Mucosa of descending colon (tissue), 3 donors: ENCODE results near the gene NKAIN2. TPM values are rescaled to one million over a fixed set of nuclear protein-coding genes. Genes with fewer than 3 reads are reported as not detected.

Experiments used
- ATAC-seq: fragments of 200-7000 bp; cut with Tn5 transposase; one replicate; pipeline ENCODE4 v1.9.1; 2020; ENCODE audit warnings: mild to moderate bottlenecking, moderate library complexity
- DNase-seq, 3 donors: peaks; one replicate each; pipeline ENCODE4 v3.0.0-alpha.2; 2020
- H3K36me3 ChIP-seq: fragments of 200-600 bp; one replicate; pipeline ENCODE4 v1.8.0; 2021; ENCODE audit warnings: low read depth, mild to moderate bottlenecking
- H3K4me1 ChIP-seq: fragments of 200-600 bp; one replicate; pipeline ENCODE4 v1.8.0; 2021; ENCODE audit warnings: low read depth, mild to moderate bottlenecking
- H3K4me3 ChIP-seq: fragments of 200-600 bp; one replicate; pipeline ENCODE4 v1.8.0; 2021; ENCODE audit warnings: mild to moderate bottlenecking
- H3K9me3 ChIP-seq: fragments of 200-600 bp; one replicate; pipeline ENCODE4 v1.8.0; 2021; ENCODE audit warnings: mild to moderate bottlenecking
- CTCF ChIP-seq: fragments of 200-600 bp; IDR thresholded peaks from one replicate; pipeline ENCODE4 v1.8.0; 2022; ENCODE audit warnings: antibody characterized with exemption, mild to moderate bottlenecking
- intact Hi-C, 2 donors: fragments of 100-400 bp; cut with DNase I in 1 of 2; cut with micrococcal nuclease in 1 of 2; formaldehyde crosslinking; loops; one replicate each; pipeline versions ENCODE4 v1.11.0 to v1.11.1; 2022; cut with DNase I, micrococcal nuclease
- total RNA-seq, 3 donors: library from RNA; stranded (reverse); fragmentation: NEBNext Ultra II Directional in 2 of 3; extraction: Animal tissue kit (Norgen Biotek cat#: 25700) in 2 of 3; gene quantifications; one replicate each; pipeline versions ENCODE4 v1.2.1 to v1.2.4, GENCODE V29; 2021 to 2023
- donor health status: DM: no; HTN: no; CAD: no; lungs with moderate emphysema.
- donor health status: DM: no; HTN: no; CAD: no.
- donor health status: DM: no; HTN: yes; CAD: no.

The NKAIN2 gene
- total RNA-seq, 3 donors from 2014 or later, result 0.34 to 4.7 (median 0.69) TPM

GRCh38 chr6:124607119-124607627, 803.5 kb downstream of the NKAIN2 start:
- no peak for TF ChIP-seq CTCF
- H3K9me3 ChIP-seq, result no peaks in the 10 kb centered on the region
- ATAC-seq (no peak), DNase-seq (no peak)
- H3K36me3 ChIP-seq, result no peaks in the 10 kb centered on the region
- H3K4me3 ChIP-seq, result no peak overlapping the region
- intact Hi-C loops, result no loop called here
- no peaks in the 10 kb centered on the region for H3K4me1 ChIP-seq

- TF ChIP-seq CTCF, result no peak
- Histone ChIP-seq H3K4me1 (no peaks in the 10 kb centered on the region), H3K9me3 (no peaks in the 10 kb centered on the region), H3K4me3 (no peak overlapping the region), H3K36me3 (no peaks in the 10 kb centered on the region)
- no peak for DNase-seq
- no peak for ATAC-seq
- intact Hi-C loops, result no loop called here
These were observed 809.4 kb downstream of the NKAIN2 start for GRCh38 chr6:124613031-124613430.

GRCh38 chr6:124622351-124622750, 818.7 kb downstream of the NKAIN2 start:
- no peak for ATAC-seq
- no peak for TF ChIP-seq CTCF
- intact Hi-C loops, result no loop called here
- Histone ChIP-seq H3K4me1 (no peaks in the 10 kb centered on the region), H3K9me3 (no peaks in the 10 kb centered on the region), H3K36me3 (no peaks in the 10 kb centered on the region), H3K4me3 (no peak overlapping the region)
- DNase-seq, result no peak

- intact Hi-C loops, result no loop called here
- no peak for TF ChIP-seq CTCF
- Histone ChIP-seq H3K4me1 (no peaks in the 10 kb centered on the region), H3K9me3 (no peaks in the 10 kb centered on the region), H3K36me3 (no peaks in the 10 kb centered on the region), H3K4me3 (no peak overlapping the region)
- DNase-seq, result no peak
- ATAC-seq, result no peak
These were observed 830.0 kb downstream of the NKAIN2 start for GRCh38 chr6:124633655-124634054.

GRCh38 chr6:124640432-124640831, 836.8 kb downstream of the NKAIN2 start:
- Histone ChIP-seq H3K9me3 (no peaks in the 10 kb centered on the region), H3K4me3 (no peak overlapping the region), H3K36me3 (no peaks in the 10 kb centered on the region), H3K4me1 (no peaks in the 10 kb centered on the region)
- DNase-seq (no peak), ATAC-seq (no peak)
- TF ChIP-seq CTCF, result no peak
- intact Hi-C loops, result no loop called here

- no peaks in the 10 kb centered on the region for H3K36me3 ChIP-seq
- no peaks in the 10 kb centered on the region for H3K4me1 ChIP-seq
- no peak overlapping the region for H3K4me3 ChIP-seq
- H3K9me3 ChIP-seq, result no peaks in the 10 kb centered on the region
- TF ChIP-seq CTCF, result no peak
- intact Hi-C loops, result no loop called here
- ATAC-seq (no peak), DNase-seq (no peak)
These were observed 852.2 kb downstream of the NKAIN2 start for GRCh38 chr6:124655866-124656265.
